HAP-1 (cell line): Measurements from ENCODE around the gene KLF3.
A peak's percentile ranks its signal among the peaks of the same experiment; 100 is the strongest.

Experiments used
- DNase-seq, 2 experiments: peaks; one replicate each; pipeline ENCODE4 v3.0.0-alpha.2; 2016 to 2020; ENCODE audit warnings: low spot score in 2 of 2
- H3K27me3 ChIP-seq: fragments of 250-450 bp; sonication (Bioruptor Pico); 2 replicates; pipeline ENCODE4 v1.5.1; 2020; ENCODE audit warnings: low read depth, mild to moderate bottlenecking, moderate library complexity
- H3K36me3 ChIP-seq: fragments of 250-450 bp; sonication (Bioruptor Pico); replicated peaks from 2 replicates; pipeline ENCODE4 v1.5.1; 2020; ENCODE audit warnings: mild to moderate bottlenecking
- H3K4me1 ChIP-seq: fragments of 250-450 bp; sonication (Bioruptor Pico); 2 replicates; pipeline ENCODE4 v1.5.1; 2020; ENCODE audit warnings: mild to moderate bottlenecking
- H3K4me3 ChIP-seq: fragments of 250-450 bp; sonication (Bioruptor Pico); 2 replicates; pipeline ENCODE4 v1.5.1; 2020; ENCODE audit warnings: mild to moderate bottlenecking, moderate library complexity
- H3K9me3 ChIP-seq: fragments of 250-450 bp; sonication (Bioruptor Pico); 2 replicates; pipeline ENCODE4 v1.5.1; 2020; ENCODE audit warnings: mild to moderate bottlenecking, moderate library complexity
- in situ Hi-C: fragments of 300-500 bp; cut with MboI; formaldehyde crosslinking; loops from 3 replicates; pipeline ENCODE4 v1.14.3; 2020; ENCODE audit warnings: low sequenced_read_pairs, inconsistent platforms, mixed read lengths

The KLF3 gene

DNA sequence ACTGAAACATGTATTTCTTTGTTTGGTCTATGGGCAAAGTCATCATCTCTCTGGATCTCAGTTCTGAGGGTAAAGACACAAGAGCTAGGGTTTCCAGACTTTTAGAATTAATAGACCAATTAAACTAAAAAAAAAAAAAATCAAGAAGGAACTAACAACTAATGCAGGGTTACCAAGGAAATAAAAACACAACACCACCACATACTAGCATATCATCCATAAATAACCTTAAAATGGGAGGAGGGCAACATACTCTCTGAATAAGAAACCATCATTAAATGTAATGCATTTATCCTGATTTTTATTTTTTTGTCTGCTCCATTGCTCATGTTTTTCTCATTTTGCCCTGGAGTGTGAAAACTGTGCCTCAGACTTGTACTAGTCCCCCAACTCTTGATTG, 33.5 kb upstream of the KLF3 start:
- no peaks in the 10 kb centered on the region for H3K4me1 ChIP-seq
- no peaks in the 10 kb centered on the region for H3K36me3 ChIP-seq
- H3K27me3 ChIP-seq: no peaks in the 10 kb centered on the region
- H3K4me3 ChIP-seq: no peak overlapping the region
- no peaks in the 10 kb centered on the region for H3K9me3 ChIP-seq
- DNase-seq: no peak
- in situ Hi-C loops: no loop called here

DNA sequence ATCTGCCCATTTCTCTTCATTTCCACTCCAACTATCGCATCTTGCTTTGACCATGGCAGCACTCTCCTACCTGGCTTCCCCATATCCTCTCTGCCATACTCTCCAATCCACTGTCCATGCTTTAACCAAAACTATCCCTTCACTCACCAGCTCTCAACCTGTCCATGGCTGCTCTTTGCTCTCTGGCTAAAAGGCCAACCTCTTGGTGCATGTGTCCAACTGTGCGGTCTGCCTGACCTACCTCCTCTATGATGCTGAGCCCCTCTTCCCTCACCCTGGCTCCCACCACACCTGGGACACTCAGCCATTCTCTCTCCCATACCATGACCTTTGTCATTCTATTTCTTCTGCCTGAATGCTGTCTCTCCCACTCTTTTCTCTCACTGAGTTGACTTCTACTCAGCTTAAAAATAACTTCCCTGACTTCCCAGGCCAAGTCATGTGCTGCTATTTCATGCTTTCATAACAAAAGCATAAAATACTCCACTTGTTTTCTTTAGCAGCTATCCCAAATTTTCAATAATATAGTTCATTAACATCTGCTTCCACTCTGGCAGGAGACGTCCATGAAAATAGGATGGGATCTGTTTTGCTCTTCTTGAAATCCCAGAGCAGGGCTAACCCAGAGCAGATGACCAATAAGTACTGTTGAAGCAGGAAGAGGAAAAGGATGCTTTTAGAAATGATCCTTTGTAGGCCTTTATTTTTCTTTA, 29.8 kb upstream of the KLF3 start:
- Histone ChIP-seq H3K4me1 (no peaks in the 10 kb centered on the region), H3K9me3 (no peaks in the 10 kb centered on the region), H3K36me3 (no peaks in the 10 kb centered on the region), H3K27me3 (peaks cover 6% of the 10 kb centered on the region; the same call in 1 of the 2 replicates), H3K4me3 (no peak overlapping the region)
- no peak for DNase-seq
- in situ Hi-C loops: no loop called here

DNA sequence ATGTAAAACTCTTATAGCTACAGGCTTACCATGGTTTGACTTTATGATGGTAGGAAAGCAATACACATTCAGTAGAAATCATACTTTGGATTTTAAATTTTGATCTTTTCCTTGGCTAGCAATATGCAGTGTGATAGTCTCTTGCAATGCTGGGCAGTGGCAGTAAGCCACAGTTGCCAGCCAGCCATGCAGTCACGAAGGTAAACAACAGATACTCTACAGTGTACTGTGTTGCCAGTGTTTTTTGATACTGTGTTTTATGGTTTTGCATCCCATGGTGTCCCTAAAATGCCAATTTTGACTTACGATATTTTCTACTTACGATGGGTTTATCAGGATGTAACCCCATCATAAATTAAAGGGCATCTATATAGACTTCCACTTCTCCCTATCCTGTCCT, 24.8 kb upstream of the KLF3 start:
- Histone ChIP-seq H3K4me1 (no peaks in the 10 kb centered on the region), H3K27me3 (peaks cover 6% of the 10 kb centered on the region), H3K36me3 (no peaks in the 10 kb centered on the region), H3K4me3 (no peak overlapping the region), H3K9me3 (no peaks in the 10 kb centered on the region)
- in situ Hi-C loops: no loop called here
- DNase-seq: no peak

DNA sequence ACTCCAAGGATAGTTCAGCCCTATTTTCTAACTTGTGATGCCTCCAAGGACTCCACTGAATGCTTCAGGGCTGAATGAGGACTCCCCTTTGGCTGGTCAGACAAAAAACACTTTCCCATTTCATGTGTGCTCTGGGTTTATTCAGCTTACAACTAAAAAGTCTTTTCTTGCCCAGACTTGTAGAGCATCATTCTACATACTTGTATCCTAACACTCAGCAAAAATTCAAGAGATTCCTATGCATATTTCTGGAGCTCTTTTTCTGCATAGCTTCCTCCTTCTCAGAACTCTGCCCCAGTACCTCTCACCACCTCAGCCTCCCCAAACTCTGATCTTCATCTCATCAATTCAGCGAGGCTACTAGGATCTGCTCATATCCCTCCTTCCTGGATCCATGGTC, 22.2 kb upstream of the KLF3 start:
- in situ Hi-C loops: no loop called here
- H3K36me3 ChIP-seq: no peaks in the 10 kb centered on the region
- H3K4me3 ChIP-seq: no peak overlapping the region
- H3K27me3 ChIP-seq: peaks cover 6% of the 10 kb centered on the region
- DNase-seq: no peak
- no peaks in the 10 kb centered on the region for H3K4me1 ChIP-seq
- no peaks in the 10 kb centered on the region for H3K9me3 ChIP-seq

DNA sequence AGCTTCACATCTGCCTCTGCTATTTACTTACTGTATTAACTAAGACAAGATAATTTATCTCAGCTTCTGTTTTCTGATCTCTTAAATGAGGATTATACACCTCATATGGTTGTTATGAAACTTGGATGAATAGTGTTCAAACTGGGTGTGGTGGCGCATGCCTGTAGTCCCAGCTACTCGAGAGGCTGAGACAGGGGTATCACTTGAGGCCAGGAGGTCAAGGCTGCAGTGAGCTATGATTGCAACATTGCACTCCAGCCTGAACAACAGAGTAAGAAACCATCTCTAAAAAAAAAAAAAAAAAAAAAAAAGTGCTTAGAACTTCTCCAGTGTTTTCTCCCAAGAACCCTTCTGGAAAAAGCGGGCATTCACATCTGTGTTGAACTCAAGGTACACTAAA, 19.8 kb upstream of the KLF3 start:
- Histone ChIP-seq H3K27me3 (no peaks in the 10 kb centered on the region; the same call in 1 of the 2 replicates), H3K4me3 (no peak overlapping the region), H3K36me3 (no peaks in the 10 kb centered on the region), H3K9me3 (no peaks in the 10 kb centered on the region), H3K4me1 (no peaks in the 10 kb centered on the region)
- in situ Hi-C loops: no loop called here
- no peak for DNase-seq

DNA sequence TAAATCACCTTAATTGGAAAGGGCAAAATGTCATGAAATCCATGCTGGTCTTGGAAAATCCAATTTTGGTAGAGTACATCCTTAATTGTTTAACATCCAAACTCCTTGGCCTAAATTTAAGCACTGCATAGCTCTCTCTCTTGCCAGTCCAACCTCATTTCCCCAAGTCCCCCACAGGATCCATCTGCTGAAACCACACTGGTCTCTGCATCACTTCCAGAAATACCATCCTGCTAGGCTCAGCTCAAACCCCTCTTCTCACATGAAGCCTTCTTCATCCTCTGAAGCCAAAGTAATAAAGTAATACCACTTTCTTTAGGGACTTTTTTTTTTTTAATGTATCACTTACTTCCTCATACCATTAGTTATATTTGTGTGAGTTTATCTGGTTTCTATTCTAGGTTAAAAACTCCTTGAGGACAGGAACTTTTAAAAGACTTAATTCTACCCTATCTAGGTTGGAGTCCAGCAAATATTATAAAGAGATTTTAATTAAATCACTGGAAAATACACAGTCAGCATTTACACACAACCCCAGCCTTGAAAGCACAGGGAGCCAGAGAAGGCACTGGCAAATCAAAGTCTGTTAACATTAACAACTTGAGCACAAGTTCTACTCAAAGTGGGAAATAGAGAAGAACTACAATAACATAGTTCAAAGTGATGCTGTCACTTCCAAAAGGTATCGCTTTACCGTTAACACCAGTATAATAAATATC, 16.7 kb upstream of the KLF3 start:
- H3K4me3 ChIP-seq: no peak overlapping the region
- no peaks in the 10 kb centered on the region for H3K4me1 ChIP-seq
- H3K9me3 ChIP-seq: no peaks in the 10 kb centered on the region
- H3K36me3 ChIP-seq: no peaks in the 10 kb centered on the region
- H3K27me3 ChIP-seq: no peaks in the 10 kb centered on the region
- in situ Hi-C loops: no loop called here
- DNase-seq: no peak

DNA sequence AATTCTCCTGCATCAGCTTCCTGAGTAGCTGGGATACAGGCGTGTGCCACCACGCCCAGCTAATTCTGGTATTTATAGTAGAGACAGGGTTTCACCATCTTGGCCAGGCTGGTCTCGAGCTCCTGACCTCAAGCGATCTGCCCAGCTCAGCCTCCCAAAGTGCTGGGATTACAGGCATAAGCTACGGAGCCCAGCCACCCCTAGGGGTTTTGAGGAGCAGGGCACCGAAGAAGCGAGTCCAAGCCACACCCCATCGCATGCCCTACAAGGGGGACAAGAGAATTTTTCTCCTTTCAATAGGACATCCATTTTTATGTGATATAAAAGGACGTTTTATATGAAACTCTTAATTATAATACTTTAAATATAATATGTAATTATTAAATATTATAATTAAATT, 13.9 kb upstream of the KLF3 start:
- in situ Hi-C loops: no loop called here
- Histone ChIP-seq H3K4me3 (no peak overlapping the region), H3K4me1 (no peaks in the 10 kb centered on the region), H3K36me3 (no peaks in the 10 kb centered on the region), H3K27me3 (no peaks in the 10 kb centered on the region), H3K9me3 (no peaks in the 10 kb centered on the region)
- DNase-seq: no peak

DNA sequence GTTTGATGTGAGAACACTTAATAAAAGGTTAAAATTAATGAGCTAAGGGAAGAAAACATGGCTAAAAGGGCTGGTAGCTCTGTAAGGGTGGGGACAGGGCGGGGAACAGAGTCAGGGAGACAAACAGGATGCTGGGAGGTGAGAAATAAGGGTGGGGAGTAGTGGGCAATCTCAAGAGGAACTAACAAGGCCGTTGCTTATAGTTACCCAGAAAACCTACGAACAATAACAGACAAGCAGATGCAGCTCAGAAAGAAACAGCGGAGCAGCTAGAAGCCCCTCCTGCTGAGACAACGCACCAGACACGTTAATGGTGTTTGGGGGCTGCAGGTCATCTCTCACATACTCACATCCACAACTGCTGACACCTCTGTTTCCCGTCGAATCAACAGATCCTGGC, 9.7 kb upstream of the KLF3 start:
- H3K36me3 ChIP-seq: no peaks in the 10 kb centered on the region
- H3K9me3 ChIP-seq: no peaks in the 10 kb centered on the region
- no peak for DNase-seq
- in situ Hi-C loops: no loop called here
- H3K27me3 ChIP-seq: no peaks in the 10 kb centered on the region
- no peaks in the 10 kb centered on the region for H3K4me1 ChIP-seq
- H3K4me3 ChIP-seq: no peak overlapping the region

DNA sequence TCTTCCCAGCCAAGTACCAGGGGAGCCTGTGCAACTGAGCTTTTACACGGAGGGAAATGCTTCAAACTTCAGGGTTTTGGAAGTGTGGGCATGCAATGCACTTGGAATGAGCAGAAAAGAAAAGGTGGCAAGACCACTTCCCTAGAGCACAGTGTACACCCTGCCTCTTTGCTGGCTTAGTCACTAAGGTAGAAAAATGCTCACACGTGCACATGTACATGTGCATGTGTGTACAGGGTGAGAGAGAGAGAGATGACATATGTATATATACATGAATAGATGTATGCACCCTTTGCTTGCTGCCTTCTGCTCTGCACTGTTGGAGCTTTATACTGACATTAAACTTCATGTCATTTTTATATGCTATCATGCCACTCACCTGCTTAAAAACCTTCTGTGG, 7.9 kb upstream of the KLF3 start:
- no peak for DNase-seq
- H3K4me3 ChIP-seq: no peak overlapping the region
- H3K36me3 ChIP-seq: no peaks in the 10 kb centered on the region
- in situ Hi-C loops: no loop called here
- no peaks in the 10 kb centered on the region for H3K4me1 ChIP-seq
- H3K27me3 ChIP-seq: no peaks in the 10 kb centered on the region
- H3K9me3 ChIP-seq: no peaks in the 10 kb centered on the region; the same call in 1 of the 2 replicates

DNA sequence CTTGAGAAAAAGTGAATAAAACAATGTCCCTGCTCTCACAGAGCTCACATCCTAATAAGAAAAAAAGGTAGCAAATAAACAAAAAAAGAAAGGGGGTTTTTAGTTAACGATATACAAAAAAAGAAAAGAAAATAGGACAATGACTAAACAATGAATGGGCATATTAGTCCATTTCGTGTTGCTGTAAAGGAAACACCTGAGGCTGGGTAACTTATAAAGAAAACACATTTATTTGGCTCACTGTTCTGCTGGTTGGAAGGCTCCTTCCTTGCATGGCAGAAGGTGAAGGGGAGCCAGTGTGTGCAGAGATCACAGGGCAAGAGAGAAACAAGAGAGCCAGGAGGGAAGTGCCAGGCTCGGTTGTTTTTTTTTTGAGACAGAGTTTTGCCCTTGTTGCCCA, 4.7 kb upstream of the KLF3 start:
- in situ Hi-C loops: no loop called here
- Histone ChIP-seq H3K4me1 (peaks cover 5% of the 10 kb centered on the region; the same call in 1 of the 2 replicates), H3K9me3 (no peaks in the 10 kb centered on the region; the same call in 1 of the 2 replicates), H3K36me3 (no peaks in the 10 kb centered on the region), H3K27me3 (no peaks in the 10 kb centered on the region), H3K4me3 (no peak overlapping the region)
- DNase-seq: no peak

DNA sequence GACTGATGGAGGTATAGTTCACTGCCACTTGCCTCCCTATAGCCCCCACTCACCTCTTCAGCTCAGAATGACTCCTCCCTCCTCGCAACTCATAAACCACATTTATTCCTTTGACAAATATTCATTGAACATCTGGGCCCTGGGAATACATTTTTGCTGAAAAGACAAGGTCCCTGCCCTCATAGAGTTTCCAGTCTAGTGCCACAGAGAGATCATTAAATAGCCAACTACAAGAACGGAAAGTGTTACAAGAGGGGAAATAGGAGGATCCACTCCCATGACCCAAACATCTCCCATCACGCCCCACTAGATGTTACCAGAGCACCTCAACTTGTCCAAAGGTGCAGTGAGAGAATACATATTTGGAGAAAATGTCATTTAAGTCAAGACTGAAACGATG, 3.2 kb upstream of the KLF3 start:
- H3K4me1 ChIP-seq: peaks cover 7% of the 10 kb centered on the region
- H3K36me3 ChIP-seq: no peaks in the 10 kb centered on the region
- DNase-seq: no peak
- no peaks in the 10 kb centered on the region; the same call in 1 of the 2 replicates for H3K9me3 ChIP-seq
- H3K4me3 ChIP-seq: no peak overlapping the region
- in situ Hi-C loops: no loop called here
- H3K27me3 ChIP-seq: no peaks in the 10 kb centered on the region

DNA sequence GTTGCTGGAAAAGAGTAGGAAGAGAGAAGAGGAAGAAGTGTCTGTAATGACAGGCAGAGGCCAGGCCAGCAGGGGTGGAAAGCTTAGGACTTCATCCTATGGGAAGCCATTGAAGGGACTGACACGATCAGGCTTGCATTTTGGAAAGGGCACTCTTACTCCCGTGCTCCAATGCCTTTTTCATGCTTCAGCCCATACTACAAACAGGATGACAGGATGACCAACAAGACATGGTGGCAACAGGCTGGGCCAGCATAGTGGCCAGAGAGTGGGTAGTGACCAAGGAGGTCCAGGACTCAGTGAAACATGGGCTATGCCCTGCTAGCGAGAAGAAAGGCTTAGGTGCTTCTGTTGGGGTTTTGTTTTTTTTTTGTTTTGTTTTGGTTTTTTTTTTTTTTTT, 2.6 kb upstream of the KLF3 start:
- Histone ChIP-seq H3K36me3 (no peaks in the 10 kb centered on the region), H3K4me1 (peaks cover 8% of the 10 kb centered on the region), H3K27me3 (no peaks in the 10 kb centered on the region), H3K4me3 (no peak overlapping the region), H3K9me3 (no peaks in the 10 kb centered on the region; the same call in 1 of the 2 replicates)
- in situ Hi-C loops: no loop called here
- no peak for DNase-seq

DNA sequence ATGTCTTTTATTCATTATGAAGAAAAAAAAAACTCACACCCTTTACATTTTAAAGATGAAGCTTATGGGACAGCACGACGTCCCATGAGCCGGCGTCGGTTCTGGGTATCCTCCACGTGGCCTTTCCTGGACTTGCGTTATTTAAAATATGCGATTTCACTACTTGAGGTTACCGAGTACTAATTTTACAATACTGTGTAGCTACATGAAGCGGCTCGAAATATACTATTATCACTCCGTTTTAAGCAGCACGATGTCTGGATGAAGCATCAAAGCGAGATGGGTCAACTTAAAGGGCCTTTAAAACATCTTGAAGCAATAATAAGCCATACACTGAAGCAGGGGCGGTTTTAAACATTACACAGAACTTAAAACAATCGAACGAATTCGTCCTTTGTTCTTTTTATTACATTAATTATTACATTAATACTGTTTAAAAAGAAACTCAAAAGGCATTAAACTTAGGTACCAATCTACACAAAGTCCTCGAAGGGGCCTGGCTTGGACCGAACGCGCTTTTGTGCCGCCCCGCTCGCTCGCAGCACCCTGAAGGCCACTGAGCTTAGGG, 1.4 kb upstream of the KLF3 start:
- DNase-seq: no peak
- Histone ChIP-seq H3K4me1 (peaks cover 18% of the 10 kb centered on the region), H3K9me3 (no peaks in the 10 kb centered on the region; the same call in 1 of the 2 replicates), H3K27me3 (no peaks in the 10 kb centered on the region), H3K36me3 (no peaks in the 10 kb centered on the region), H3K4me3 (peak overlapping the region; percentile 43)
- in situ Hi-C loops: no loop called here

DNA sequence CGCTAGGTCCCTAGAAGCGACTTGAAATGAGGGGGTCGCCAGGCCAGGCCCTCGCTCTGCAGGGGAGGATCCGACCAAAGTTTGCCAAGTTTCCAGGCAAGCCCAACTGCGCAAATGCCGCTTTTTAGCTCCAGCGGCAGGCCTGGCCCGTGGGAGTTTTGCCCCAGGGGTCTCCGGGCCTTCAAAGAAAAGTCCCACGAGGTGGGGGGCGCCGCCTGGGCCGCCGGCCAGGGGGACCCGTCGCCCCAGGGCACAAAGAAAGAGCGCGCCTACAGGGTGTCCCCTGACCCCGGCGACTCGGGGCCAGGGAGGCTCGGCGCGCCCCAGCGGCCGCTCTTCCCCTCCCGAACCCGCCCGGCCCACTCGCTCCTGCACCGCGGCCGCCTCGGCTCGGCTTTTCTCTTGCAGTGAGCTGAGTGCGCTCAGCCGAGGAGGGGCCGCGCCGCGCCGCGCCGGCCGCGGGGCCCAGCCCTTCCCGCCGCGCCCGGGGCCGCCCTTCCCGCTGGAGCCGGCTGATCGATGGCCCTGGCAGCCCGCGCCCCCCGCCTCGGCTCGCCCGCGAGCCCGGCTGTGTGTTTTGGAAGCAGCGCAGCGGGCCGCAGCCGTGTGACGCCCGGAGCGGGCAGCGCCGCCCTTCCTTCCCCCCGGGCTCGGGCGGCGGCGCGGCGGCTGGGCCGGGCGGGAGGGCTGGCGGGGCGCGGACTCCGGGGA, 754 bp upstream of the KLF3 start:
- peaks cover 22% of the 10 kb centered on the region for H3K4me1 ChIP-seq
- H3K9me3 ChIP-seq: no peaks in the 10 kb centered on the region; the same call in 1 of the 2 replicates
- H3K36me3 ChIP-seq: no peaks in the 10 kb centered on the region
- no peak for DNase-seq
- no peaks in the 10 kb centered on the region for H3K27me3 ChIP-seq
- peak overlapping the region; percentile 43 for H3K4me3 ChIP-seq
- in situ Hi-C loops: no loop called here
